OCI-LY1 (cell line): Measurements from ENCODE around the gene AP1B1.

ENCODE experiments used
- H2AFZ ChIP-seq: fragments of 200-600 bp; sonication (generic), shearing (Covaris generic); 2 replicates; pipeline ENCODE4 v1.6.0; 2014; ENCODE audit warnings: antibody characterized with exemption, mild to moderate bottlenecking, low read length
- H3F3A ChIP-seq: fragments of 200-600 bp; sonication (generic), shearing (Covaris generic); 2 replicates; pipeline ENCODE4 v1.6.0; 2014; ENCODE audit warnings: mild to moderate bottlenecking, antibody characterized with exemption, low read length, moderate library complexity; ENCODE audit not compliant: insufficient read depth
- H3K27ac ChIP-seq: fragments of 200-600 bp; sonication (generic); 2 replicates; pipeline ENCODE4 v1.5.1; 2014; ENCODE audit warnings: low read length, mixed run types, mild to moderate bottlenecking, low read depth; ENCODE audit not compliant: poor library complexity, severe bottlenecking
- H3K27me3 ChIP-seq: fragments of 200-600 bp; sonication (generic); 2 replicates; pipeline ENCODE4 v1.6.0; 2014; ENCODE audit warnings: antibody characterized with exemption, mild to moderate bottlenecking, low read length, moderate library complexity; ENCODE audit not compliant: insufficient read depth
- H3K36me3 ChIP-seq: fragments of 200-600 bp; sonication (generic); 2 replicates; pipeline ENCODE4 v1.6.1; 2014; ENCODE audit warnings: mild to moderate bottlenecking, antibody characterized with exemption, low read length, moderate library complexity, mixed read lengths; ENCODE audit not compliant: insufficient read depth
- H3K4me1 ChIP-seq: fragments of 200-600 bp; sonication (generic); 2 replicates; pipeline ENCODE4 v1.5.1; 2014; ENCODE audit warnings: mild to moderate bottlenecking, low read length, moderate library complexity; ENCODE audit not compliant: insufficient read depth, severe bottlenecking
- H3K4me2 ChIP-seq: fragments of 200-600 bp; sonication (generic), shearing (Covaris generic); 2 replicates; pipeline ENCODE4 v1.6.1; 2014; ENCODE audit warnings: low read length
- H3K4me3 ChIP-seq: fragments of 200-600 bp; sonication (generic); 2 replicates; pipeline ENCODE4 v1.5.1; 2014; ENCODE audit warnings: low read length, low read depth, mild to moderate bottlenecking, mixed read lengths; ENCODE audit not compliant: poor library complexity, severe bottlenecking
- H3K79me2 ChIP-seq: fragments of 200-600 bp; shearing (Covaris generic); 2 replicates; pipeline ENCODE4 v1.6.1; 2016; ENCODE audit warnings: mixed run types, low read length, mixed read lengths; ENCODE audit not compliant: insufficient read depth
- H3K9ac ChIP-seq: fragments of 200-600 bp; sonication (generic), shearing (Covaris generic); 2 replicates; pipeline ENCODE4 v1.6.1; 2014; ENCODE audit warnings: mild to moderate bottlenecking, low read length, mixed read lengths
- H3K9me2 ChIP-seq: fragments of 200-600 bp; sonication (generic), shearing (Covaris generic); 2 replicates; pipeline ENCODE4 v1.6.1; 2014; ENCODE audit warnings: low read depth, mild to moderate bottlenecking, low read length, mixed read lengths
- H3K9me3 ChIP-seq: fragments of 200-600 bp; shearing (Covaris generic); 2 replicates; pipeline ENCODE4 v1.6.1; 2014; ENCODE audit warnings: low read length, mixed read lengths
- H4K20me1 ChIP-seq: fragments of 200-600 bp; sonication (generic), shearing (Covaris generic); 2 replicates; pipeline ENCODE4 v1.6.0; 2016; ENCODE audit warnings: mild to moderate bottlenecking, low read length; ENCODE audit not compliant: insufficient read depth
- EZH2 ChIP-seq: fragments of 200-600 bp; sonication (generic), shearing (Covaris generic); IDR thresholded peaks from 2 replicates; pipeline ENCODE4 v1.8.0; 2017; ENCODE audit warnings: borderline replicate concordance, mixed run types, mild to moderate bottlenecking, antibody characterized with exemption, low read length, moderate library complexity, mixed read lengths
- TF ChIP-seq, protein P1 (sequence below): fragments of 200-600 bp; sonication (generic), shearing (Covaris generic); IDR thresholded peaks from 2 replicates; pipeline ENCODE4 v1.5.1; 2017; ENCODE audit warnings: mild to moderate bottlenecking, antibody characterized with exemption, low read length, moderate library complexity, mixed read lengths

AP1B1 gene

GRCh38 chr22:29382580-29383302 is 5.6 kb downstream of the AP1B1 start:
- Histone ChIP-seq H3K9me2 (no peaks in the 10 kb centered on the region), H3K4me2 (no peak overlapping the region; the same call in 1 of the 2 replicates), H3K36me3 (peaks cover 62% of the 10 kb centered on the region; the same call in 1 of the 2 replicates), H3K9ac (no peak overlapping the region), H3K9me3 (no peaks in the 10 kb centered on the region), H3K27ac (peak overlapping the region; percentile 6), H3K79me2 (peaks cover 48% of the 10 kb centered on the region), H3K4me1 (peaks cover 55% of the 10 kb centered on the region), H3F3A (peaks cover 8% of the 10 kb centered on the region; the same call in 1 of the 2 replicates), H3K27me3 (no peaks in the 10 kb centered on the region), H3K4me3 (no peak overlapping the region), H2AFZ (no peak overlapping the region), H4K20me1 (no peaks in the 10 kb centered on the region)
- no peak for TF ChIP-seq EZH2
- TF ChIP-seq, protein P1, sequence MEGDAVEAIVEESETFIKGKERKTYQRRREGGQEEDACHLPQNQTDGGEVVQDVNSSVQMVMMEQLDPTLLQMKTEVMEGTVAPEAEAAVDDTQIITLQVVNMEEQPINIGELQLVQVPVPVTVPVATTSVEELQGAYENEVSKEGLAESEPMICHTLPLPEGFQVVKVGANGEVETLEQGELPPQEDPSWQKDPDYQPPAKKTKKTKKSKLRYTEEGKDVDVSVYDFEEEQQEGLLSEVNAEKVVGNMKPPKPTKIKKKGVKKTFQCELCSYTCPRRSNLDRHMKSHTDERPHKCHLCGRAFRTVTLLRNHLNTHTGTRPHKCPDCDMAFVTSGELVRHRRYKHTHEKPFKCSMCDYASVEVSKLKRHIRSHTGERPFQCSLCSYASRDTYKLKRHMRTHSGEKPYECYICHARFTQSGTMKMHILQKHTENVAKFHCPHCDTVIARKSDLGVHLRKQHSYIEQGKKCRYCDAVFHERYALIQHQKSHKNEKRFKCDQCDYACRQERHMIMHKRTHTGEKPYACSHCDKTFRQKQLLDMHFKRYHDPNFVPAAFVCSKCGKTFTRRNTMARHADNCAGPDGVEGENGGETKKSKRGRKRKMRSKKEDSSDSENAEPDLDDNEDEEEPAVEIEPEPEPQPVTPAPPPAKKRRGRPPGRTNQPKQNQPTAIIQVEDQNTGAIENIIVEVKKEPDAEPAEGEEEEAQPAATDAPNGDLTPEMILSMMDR = no peak

DNA sequence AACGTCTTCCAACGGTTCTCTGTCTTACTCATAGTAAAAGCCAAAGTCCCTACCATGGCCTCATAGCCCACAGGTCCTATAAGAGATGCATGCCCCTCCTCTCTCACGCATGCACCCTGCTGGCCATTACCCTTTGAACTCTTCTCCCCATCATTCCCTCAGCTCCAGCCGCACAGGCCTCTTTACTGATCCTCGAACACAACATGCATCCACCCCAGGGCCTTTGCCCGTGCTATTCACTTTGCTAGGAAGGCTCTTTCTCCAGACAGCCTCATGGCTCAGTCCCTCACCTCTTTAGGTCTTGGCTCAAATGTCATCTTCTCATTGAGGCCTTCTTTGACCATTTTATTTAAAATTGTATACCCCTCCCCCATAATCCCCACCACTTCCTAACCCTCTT is 7.5 kb downstream of the AP1B1 start:
- no peaks in the 10 kb centered on the region for H3K9me2 ChIP-seq
- no peaks in the 10 kb centered on the region for H3K27me3 ChIP-seq
- H3K36me3 ChIP-seq = peaks cover 73% of the 10 kb centered on the region; the same call in 1 of the 2 replicates
- peaks cover 36% of the 10 kb centered on the region for H3K4me1 ChIP-seq
- TF ChIP-seq, protein P1 = no peak
- no peak for TF ChIP-seq EZH2
- H3F3A ChIP-seq = no peaks in the 10 kb centered on the region
- no peak overlapping the region for H3K9ac ChIP-seq
- H3K9me3 ChIP-seq = no peaks in the 10 kb centered on the region
- no peak overlapping the region for H3K4me3 ChIP-seq
- H3K4me2 ChIP-seq = no peak overlapping the region
- H2AFZ ChIP-seq = no peak overlapping the region
- no peaks in the 10 kb centered on the region for H4K20me1 ChIP-seq
- H3K79me2 ChIP-seq = peaks cover 44% of the 10 kb centered on the region
- H3K27ac ChIP-seq = no peak overlapping the region

DNA sequence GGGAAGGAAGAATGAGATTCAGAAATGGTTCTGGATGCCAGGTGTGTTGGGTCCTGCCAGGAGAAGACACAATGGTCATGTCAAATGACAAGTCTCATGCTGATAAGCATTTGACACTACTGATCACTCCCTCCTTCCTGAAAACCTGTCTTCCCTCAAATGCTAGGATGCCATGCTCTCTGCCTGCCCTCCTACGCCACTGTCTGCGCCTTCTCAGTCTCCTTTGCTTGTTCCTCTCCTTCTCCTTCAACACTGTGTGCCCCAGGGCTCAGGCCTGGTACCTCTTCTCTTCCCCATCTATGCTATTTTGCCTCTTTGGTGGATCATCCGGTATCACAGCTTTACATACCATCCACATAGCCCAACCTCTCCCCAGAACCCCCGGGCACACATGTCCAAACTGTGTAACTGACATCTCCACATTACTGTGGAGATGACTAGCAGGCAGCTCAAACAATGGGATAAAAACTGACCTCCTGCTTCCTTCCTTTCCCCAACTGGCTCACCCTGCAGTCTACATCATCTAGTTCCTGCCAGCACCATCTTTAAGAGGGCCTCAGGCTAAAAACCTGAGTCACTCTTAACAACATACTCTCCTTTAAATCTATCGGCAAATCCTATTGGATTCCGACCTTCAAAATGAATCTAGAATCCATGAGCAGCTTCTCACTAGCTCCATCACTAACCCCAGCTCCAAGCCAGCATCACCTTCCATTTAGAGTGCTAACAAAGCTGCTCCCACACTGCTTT is 8.2 kb downstream of the AP1B1 start:
- H2AFZ ChIP-seq = no peak overlapping the region
- H3K27me3 ChIP-seq = no peaks in the 10 kb centered on the region
- peaks cover 30% of the 10 kb centered on the region for H3K4me1 ChIP-seq
- H3K4me2 ChIP-seq = no peak overlapping the region
- H4K20me1 ChIP-seq = no peaks in the 10 kb centered on the region
- no peaks in the 10 kb centered on the region for H3K9me3 ChIP-seq
- H3K9ac ChIP-seq = no peak overlapping the region
- TF ChIP-seq EZH2 = no peak
- TF ChIP-seq, protein P1 = no peak
- H3F3A ChIP-seq = no peaks in the 10 kb centered on the region
- peaks cover 77% of the 10 kb centered on the region for H3K36me3 ChIP-seq
- peak overlapping the region; percentile 1 for H3K27ac ChIP-seq
- no peaks in the 10 kb centered on the region for H3K9me2 ChIP-seq
- no peak overlapping the region for H3K4me3 ChIP-seq
- peaks cover 43% of the 10 kb centered on the region for H3K79me2 ChIP-seq
